WTC11 (cell line): ENCODE data around the gene ZDHHC6. TPM values are rescaled to one million over a fixed set of nuclear protein-coding genes. Genes with fewer than 3 reads are reported as not detected.

Source experiments
- ATAC-seq: fragments of 200-7000 bp; cut with Tn5 transposase; 2 replicates; pipeline ENCODE4 v1.10.0; 2021; ENCODE audit warnings: mild to moderate bottlenecking, moderate library complexity
- CTCF ChIA-PET: fragments of 300-600 bp; sonication (Branson Sonifier 250); formaldehyde crosslinking; loops from one replicate; lab custom pipeline; 2021; ENCODE audit warnings: antibody characterized with exemption; lab: Charles Lee
- POLR2A ChIA-PET: fragments of 350-600 bp; sonication (Branson Sonifier 250); formaldehyde crosslinking; loops from one replicate; lab custom pipeline; 2021; ENCODE audit warnings: antibody characterized with exemption; lab: Charles Lee
- DNase-seq: peaks from one replicate; pipeline ENCODE4 v3.0.0; 2021; ENCODE audit warnings: low spot score
- H3K27ac Mint-ChIP-seq: 2 replicates; pipeline ENCODE4 v1.8.0; 2021; ENCODE audit warnings: mixed read lengths
- H3K27me3 Mint-ChIP-seq: 2 replicates; pipeline ENCODE4 v1.8.0; 2021; ENCODE audit warnings: low read depth, mild to moderate bottlenecking, moderate library complexity, mixed read lengths
- H3K36me3 Mint-ChIP-seq: 2 replicates; pipeline ENCODE4 v1.8.0; 2021; ENCODE audit warnings: mixed read lengths
- H3K4me1 Mint-ChIP-seq: 2 replicates; pipeline ENCODE4 v1.8.0; 2022; ENCODE audit warnings: mixed read lengths
- H3K4me3 Mint-ChIP-seq: 2 replicates; pipeline ENCODE4 v1.8.0; 2021; ENCODE audit warnings: mild to moderate bottlenecking, moderate library complexity, mixed read lengths
- H3K9me3 Mint-ChIP-seq: 2 replicates; pipeline ENCODE4 v1.8.0; 2021; ENCODE audit warnings: mixed read lengths
- ATF1 ChIP-seq: sonication (generic); formaldehyde crosslinking; IDR thresholded peaks from 2 replicates; pipeline ENCODE4 v1.8.1; 2023; ENCODE audit warnings: mild to moderate bottlenecking, moderate library complexity, missing genetic modification reagents
- CREM ChIP-seq: sonication (generic); formaldehyde crosslinking; IDR thresholded peaks from 2 replicates; pipeline ENCODE4 v1.8.1; 2022; ENCODE audit warnings: mild to moderate bottlenecking, missing genetic modification reagents, moderate library complexity
- ETV6 ChIP-seq: sonication (generic); formaldehyde crosslinking; IDR thresholded peaks from 2 replicates; pipeline ENCODE4 v1.8.1; 2022; ENCODE audit warnings: mild to moderate bottlenecking, missing genetic modification reagents
- FOXP1 ChIP-seq: sonication (generic); formaldehyde crosslinking; IDR thresholded peaks from 2 replicates; pipeline ENCODE4 v1.8.0; 2022; ENCODE audit warnings: missing genetic modification reagents, mild to moderate bottlenecking, moderate library complexity, borderline replicate concordance
- HMGA2 ChIP-seq: fragments of 250-450 bp; sonication (Bioruptor Pico); IDR thresholded peaks from 2 replicates; pipeline ENCODE4 v1.4.0; 2021; ENCODE audit warnings: mild to moderate bottlenecking, moderate library complexity
- HMGXB4 ChIP-seq: sonication (generic); formaldehyde crosslinking; IDR thresholded peaks from 2 replicates; pipeline ENCODE4 v1.8.1; 2023; ENCODE audit warnings: mild to moderate bottlenecking, moderate library complexity, missing genetic modification reagents
- JAZF1 ChIP-seq: fragments of 250-450 bp; sonication (Bioruptor Pico); IDR thresholded peaks from 2 replicates; pipeline ENCODE4 v1.9.0; 2021; ENCODE audit warnings: moderate library complexity, mild to moderate bottlenecking, inconsistent platforms
- KAT7 ChIP-seq: sonication (generic); formaldehyde crosslinking; IDR thresholded peaks from 2 replicates; pipeline ENCODE4 v1.8.1; 2023; ENCODE audit warnings: missing genetic modification reagents, mild to moderate bottlenecking, borderline replicate concordance
- RELA ChIP-seq: sonication (generic); formaldehyde crosslinking; IDR thresholded peaks from 2 replicates; pipeline ENCODE4 v1.8.1; 2022; ENCODE audit warnings: missing genetic modification reagents, mild to moderate bottlenecking, borderline replicate concordance
- ZBTB43 ChIP-seq: sonication (generic); formaldehyde crosslinking; IDR thresholded peaks from 2 replicates; pipeline ENCODE4 v1.8.1; 2023; ENCODE audit warnings: mild to moderate bottlenecking, missing genetic modification reagents
- total RNA-seq: library from RNA; stranded (reverse); gene quantifications from 3 replicates; pipeline ENCODE4 v1.2.3, GENCODE V29; 2021
- TF ChIP-seq, protein P1 (sequence below): sonication (generic); formaldehyde crosslinking; IDR thresholded peaks from 2 replicates; pipeline ENCODE4 v1.8.0; 2022; ENCODE audit warnings: missing genetic modification reagents
- TF ChIP-seq, protein P2 (sequence below): fragments of 200-600 bp; IDR thresholded peaks from 2 replicates; pipeline ENCODE4 v1.8.0; 2022; ENCODE audit warnings: antibody characterized with exemption
- TF ChIP-seq, protein P3 (sequence below): sonication (generic); formaldehyde crosslinking; IDR thresholded peaks from 2 replicates; pipeline ENCODE4 v1.8.0; 2023; ENCODE audit warnings: missing genetic modification reagents, mild to moderate bottlenecking, borderline replicate concordance
- TF ChIP-seq, protein P4 (sequence below): sonication (generic); formaldehyde crosslinking; IDR thresholded peaks from 2 replicates; pipeline ENCODE4 v1.8.1; 2022; ENCODE audit warnings: missing genetic modification reagents, borderline replicate concordance

ZDHHC6 gene
- total RNA-seq, 1 experiment from 2014 or later = 22.1 TPM

DNA sequence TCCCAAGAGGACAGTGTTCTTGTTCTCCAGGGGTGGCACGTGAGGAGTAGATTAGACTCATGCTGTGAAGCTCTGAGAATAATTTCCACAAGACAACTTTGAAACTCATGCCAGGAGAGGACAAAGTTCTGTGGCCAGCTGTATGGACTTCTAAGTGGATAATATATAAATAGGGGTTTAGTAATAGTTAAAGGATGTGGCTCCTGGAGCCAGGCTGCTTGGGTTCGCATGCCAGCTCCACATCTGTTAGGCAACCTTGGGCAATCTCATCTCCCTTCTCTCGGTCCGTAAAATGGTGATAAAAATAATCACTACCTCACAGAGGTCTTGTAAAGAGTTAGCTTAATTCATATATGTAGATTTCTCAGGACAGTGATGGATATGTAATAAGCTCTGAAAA lies 37.0 kb downstream of the ZDHHC6 start (continued):
- TF ChIP-seq CREM (no peak), JAZF1 (CRISPR knock-in tag) (no peak), HMGXB4 (no peak), ETV6 (CRISPR knock-in tag) (no peak), ATF1 (CRISPR knock-in tag) (no peak), KAT7 (no peak)

DNA sequence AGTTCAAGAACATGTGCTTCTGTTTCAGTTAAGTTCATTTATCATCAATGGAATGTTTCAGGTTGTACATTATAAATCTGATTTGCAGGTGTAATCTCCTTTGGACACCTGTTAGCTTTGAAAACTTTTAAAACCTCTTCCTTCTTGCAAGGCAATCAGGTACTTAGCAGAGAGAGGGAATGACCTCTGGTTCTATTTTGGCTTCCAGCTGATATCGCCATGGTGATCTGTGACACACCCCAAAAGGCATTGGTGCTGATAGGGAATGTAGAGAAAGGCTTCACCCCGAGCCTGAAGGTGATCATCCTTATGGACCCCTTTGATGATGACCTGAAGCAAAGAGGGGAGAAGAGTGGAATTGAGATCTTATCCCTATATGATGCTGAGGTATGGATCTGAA lies 37.4 kb downstream of the ZDHHC6 start:
- H3K27ac Mint-ChIP-seq = no peak overlapping the region
- ChIA-PET CTCF (no interaction called here), POLR2A (no interaction called here)
- H3K4me1 Mint-ChIP-seq = no peaks in the 10 kb centered on the region
- peaks cover 5% of the 10 kb centered on the region for H3K9me3 Mint-ChIP-seq
- ATAC-seq = no peak
- no peaks in the 10 kb centered on the region for H3K36me3 Mint-ChIP-seq
- H3K27me3 Mint-ChIP-seq = peaks cover 7% of the 10 kb centered on the region; the same call in 1 of the 2 replicates
- TF ChIP-seq RELA (CRISPR knock-in tag) = no peak
- TF ChIP-seq, all 79 proteins: peak for 0
- no peak overlapping the region for H3K4me3 Mint-ChIP-seq
- DNase-seq = no peak

DNA sequence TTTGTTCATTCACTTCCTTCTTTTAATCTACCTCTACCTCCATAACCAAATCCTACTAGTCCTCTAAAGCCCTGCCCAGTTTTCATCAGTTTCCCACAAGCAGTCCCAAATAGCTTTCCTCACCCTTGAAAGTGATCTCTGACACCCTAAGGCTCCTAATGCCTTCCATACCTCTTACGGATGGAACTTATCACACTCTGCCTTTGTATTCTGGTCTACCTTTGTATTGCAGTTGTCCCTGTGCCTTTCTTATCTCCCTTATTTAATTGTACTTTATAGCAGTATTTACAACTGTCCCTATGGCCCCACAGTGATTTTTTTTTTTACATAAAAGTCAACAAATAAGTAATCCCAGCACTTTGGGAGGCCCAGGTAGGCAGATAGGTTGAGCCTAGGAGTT lies 39.0 kb downstream of the ZDHHC6 start:
- no peaks in the 10 kb centered on the region for H3K36me3 Mint-ChIP-seq
- H3K27ac Mint-ChIP-seq = no peak overlapping the region

More for the DNA sequence above, 39.0 kb downstream of the ZDHHC6 start:
- Mint-ChIP-seq H3K4me1 (no peaks in the 10 kb centered on the region), H3K27me3 (peaks cover 7% of the 10 kb centered on the region; the same call in 1 of the 2 replicates), H3K9me3 (peaks cover 5% of the 10 kb centered on the region), H3K4me3 (no peak overlapping the region)
- ChIA-PET POLR2A (no interaction called here), CTCF (interaction anchor here (0.7 kb wide), 1 partner anchor 75 kb away, joined by 3 read pairs; no protein-coding TSS in a partner anchor)
- TF ChIP-seq, protein P1, sequence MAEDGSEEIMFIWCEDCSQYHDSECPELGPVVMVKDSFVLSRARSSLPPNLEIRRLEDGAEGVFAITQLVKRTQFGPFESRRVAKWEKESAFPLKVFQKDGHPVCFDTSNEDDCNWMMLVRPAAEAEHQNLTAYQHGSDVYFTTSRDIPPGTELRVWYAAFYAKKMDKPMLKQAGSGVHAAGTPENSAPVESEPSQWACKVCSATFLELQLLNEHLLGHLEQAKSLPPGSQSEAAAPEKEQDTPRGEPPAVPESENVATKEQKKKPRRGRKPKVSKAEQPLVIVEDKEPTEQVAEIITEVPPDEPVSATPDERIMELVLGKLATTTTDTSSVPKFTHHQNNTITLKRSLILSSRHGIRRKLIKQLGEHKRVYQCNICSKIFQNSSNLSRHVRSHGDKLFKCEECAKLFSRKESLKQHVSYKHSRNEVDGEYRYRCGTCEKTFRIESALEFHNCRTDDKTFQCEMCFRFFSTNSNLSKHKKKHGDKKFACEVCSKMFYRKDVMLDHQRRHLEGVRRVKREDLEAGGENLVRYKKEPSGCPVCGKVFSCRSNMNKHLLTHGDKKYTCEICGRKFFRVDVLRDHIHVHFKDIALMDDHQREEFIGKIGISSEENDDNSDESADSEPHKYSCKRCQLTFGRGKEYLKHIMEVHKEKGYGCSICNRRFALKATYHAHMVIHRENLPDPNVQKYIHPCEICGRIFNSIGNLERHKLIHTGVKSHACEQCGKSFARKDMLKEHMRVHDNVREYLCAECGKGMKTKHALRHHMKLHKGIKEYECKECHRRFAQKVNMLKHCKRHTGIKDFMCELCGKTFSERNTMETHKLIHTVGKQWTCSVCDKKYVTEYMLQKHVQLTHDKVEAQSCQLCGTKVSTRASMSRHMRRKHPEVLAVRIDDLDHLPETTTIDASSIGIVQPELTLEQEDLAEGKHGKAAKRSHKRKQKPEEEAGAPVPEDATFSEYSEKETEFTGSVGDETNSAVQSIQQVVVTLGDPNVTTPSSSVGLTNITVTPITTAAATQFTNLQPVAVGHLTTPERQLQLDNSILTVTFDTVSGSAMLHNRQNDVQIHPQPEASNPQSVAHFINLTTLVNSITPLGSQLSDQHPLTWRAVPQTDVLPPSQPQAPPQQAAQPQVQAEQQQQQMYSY = no peak
- TF ChIP-seq, protein P2, sequence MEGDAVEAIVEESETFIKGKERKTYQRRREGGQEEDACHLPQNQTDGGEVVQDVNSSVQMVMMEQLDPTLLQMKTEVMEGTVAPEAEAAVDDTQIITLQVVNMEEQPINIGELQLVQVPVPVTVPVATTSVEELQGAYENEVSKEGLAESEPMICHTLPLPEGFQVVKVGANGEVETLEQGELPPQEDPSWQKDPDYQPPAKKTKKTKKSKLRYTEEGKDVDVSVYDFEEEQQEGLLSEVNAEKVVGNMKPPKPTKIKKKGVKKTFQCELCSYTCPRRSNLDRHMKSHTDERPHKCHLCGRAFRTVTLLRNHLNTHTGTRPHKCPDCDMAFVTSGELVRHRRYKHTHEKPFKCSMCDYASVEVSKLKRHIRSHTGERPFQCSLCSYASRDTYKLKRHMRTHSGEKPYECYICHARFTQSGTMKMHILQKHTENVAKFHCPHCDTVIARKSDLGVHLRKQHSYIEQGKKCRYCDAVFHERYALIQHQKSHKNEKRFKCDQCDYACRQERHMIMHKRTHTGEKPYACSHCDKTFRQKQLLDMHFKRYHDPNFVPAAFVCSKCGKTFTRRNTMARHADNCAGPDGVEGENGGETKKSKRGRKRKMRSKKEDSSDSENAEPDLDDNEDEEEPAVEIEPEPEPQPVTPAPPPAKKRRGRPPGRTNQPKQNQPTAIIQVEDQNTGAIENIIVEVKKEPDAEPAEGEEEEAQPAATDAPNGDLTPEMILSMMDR = no peak
- TF ChIP-seq ZBTB43 (CRISPR knock-in tag) (no peak), ATF1 (CRISPR knock-in tag) (no peak), FOXP1 (CRISPR knock-in tag) (no peak), HMGA2 (no peak)
- TF ChIP-seq, protein P3, sequence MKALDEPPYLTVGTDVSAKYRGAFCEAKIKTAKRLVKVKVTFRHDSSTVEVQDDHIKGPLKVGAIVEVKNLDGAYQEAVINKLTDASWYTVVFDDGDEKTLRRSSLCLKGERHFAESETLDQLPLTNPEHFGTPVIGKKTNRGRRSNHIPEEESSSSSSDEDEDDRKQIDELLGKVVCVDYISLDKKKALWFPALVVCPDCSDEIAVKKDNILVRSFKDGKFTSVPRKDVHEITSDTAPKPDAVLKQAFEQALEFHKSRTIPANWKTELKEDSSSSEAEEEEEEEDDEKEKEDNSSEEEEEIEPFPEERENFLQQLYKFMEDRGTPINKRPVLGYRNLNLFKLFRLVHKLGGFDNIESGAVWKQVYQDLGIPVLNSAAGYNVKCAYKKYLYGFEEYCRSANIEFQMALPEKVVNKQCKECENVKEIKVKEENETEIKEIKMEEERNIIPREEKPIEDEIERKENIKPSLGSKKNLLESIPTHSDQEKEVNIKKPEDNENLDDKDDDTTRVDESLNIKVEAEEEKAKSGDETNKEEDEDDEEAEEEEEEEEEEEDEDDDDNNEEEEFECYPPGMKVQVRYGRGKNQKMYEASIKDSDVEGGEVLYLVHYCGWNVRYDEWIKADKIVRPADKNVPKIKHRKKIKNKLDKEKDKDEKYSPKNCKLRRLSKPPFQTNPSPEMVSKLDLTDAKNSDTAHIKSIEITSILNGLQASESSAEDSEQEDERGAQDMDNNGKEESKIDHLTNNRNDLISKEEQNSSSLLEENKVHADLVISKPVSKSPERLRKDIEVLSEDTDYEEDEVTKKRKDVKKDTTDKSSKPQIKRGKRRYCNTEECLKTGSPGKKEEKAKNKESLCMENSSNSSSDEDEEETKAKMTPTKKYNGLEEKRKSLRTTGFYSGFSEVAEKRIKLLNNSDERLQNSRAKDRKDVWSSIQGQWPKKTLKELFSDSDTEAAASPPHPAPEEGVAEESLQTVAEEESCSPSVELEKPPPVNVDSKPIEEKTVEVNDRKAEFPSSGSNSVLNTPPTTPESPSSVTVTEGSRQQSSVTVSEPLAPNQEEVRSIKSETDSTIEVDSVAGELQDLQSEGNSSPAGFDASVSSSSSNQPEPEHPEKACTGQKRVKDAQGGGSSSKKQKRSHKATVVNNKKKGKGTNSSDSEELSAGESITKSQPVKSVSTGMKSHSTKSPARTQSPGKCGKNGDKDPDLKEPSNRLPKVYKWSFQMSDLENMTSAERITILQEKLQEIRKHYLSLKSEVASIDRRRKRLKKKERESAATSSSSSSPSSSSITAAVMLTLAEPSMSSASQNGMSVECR (CRISPR knock-in tag) = no peak
- TF ChIP-seq, protein P4, sequence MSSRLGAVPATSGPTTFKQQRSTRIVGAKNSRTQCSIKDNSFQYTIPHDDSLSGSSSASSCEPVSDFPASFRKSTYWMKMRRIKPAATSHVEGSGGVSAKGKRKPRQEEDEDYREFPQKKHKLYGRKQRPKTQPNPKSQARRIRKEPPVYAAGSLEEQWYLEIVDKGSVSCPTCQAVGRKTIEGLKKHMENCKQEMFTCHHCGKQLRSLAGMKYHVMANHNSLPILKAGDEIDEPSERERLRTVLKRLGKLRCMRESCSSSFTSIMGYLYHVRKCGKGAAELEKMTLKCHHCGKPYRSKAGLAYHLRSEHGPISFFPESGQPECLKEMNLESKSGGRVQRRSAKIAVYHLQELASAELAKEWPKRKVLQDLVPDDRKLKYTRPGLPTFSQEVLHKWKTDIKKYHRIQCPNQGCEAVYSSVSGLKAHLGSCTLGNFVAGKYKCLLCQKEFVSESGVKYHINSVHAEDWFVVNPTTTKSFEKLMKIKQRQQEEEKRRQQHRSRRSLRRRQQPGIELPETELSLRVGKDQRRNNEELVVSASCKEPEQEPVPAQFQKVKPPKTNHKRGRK (CRISPR knock-in tag) = no peak
- ATAC-seq = no peak
- no peak for DNase-seq
